Erythroblast (primary cell): ENCODE data around the gene SLC38A11.

ENCODE experiments used
- GATA1 ChIP-seq: IDR thresholded peaks from 2 replicates; pipeline ENCODE4 v1.6.1; 2011; ENCODE audit warnings: low read depth, mild to moderate bottlenecking, control low read depth, low read length, moderate library complexity
- POLR2A ChIP-seq: IDR thresholded peaks from 2 replicates; pipeline ENCODE4 v1.6.1; 2011; ENCODE audit warnings: mild to moderate bottlenecking, low read length

- TF ChIP-seq POLR2A: no peak
- TF ChIP-seq GATA1: no peak
These were observed 66.7 kb downstream of the SLC38A11 start for GRCh38 chr2:164888592-164888991.
